Measurements from ENCODE around the gene RBM20.
"Not testable (repeated sequence)": the region's sequence is repeated elsewhere in the genome, so short reads cannot be mapped to it uniquely, and the experiment has no call there.

DNA sequence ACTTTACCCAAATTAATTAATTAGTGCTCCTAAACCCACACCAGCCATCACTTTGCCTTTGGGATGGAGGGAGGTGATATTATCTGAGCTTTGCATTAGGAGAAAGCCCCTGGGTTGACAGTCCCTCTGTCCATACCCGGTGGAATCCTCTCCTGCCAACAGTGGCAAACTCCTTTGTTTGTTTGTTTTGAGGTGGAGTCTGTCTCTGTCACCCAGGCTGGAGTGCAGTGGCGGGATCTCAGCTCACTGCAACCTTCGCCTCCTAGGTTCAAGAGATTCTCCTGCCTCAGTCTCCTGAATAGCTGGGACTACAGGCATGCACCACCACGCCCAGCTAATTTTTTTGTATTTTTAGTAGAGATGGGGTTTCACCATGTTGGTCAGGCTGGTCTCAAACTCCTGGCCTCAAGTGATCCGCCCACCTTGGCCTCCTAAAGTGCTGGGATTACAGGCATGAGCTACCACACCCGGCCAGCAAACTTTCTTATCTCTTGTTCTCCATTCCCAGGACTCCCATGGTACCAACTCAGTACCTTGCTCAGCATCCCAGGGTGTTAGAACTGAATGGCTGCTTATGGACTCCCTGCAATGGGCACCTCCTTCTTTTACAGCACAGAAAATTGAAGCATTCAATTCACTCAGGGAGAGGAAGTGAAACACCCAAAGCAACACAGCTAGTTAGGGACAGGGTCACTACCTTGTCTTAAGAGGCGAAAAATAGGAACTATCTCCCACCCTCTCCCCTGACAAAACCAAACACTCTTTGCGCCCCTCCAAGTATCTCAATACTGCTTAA lies 223.1 kb downstream of the RBM20 start:
- TF ChIP-seq CTCF, POLR2A, EP300 (IDR thresholded peaks at IDR 0.05): not testable (repeated sequence)

All from stomach (tissue), 4 donors.